ENCODE results near the gene ZNF682.

ZNF682 gene

GRCh38 chr19:19964416-19964815 is 74.9 kb downstream of the ZNF682 start:
- TF ChIP-seq REST (IDR thresholded peaks at IDR 0.05; ENCODE audit: insufficient read depth in 1 of 2, low read depth in 2 of 2, low read length in 2 of 2) (no peak), POLR2AphosphoS5 (IDR thresholded peaks at IDR 0.05; ENCODE audit: low read depth, low read length) (no peak), TAF1 (IDR thresholded peaks at IDR 0.05; ENCODE audit: borderline replicate concordance, insufficient read depth, low read length) (no peak)

- TF ChIP-seq REST (IDR thresholded peaks at IDR 0.05; ENCODE audit: insufficient read depth in 1 of 2, low read depth in 2 of 2, low read length in 2 of 2): no peak
- no peak for TF ChIP-seq TAF1 (IDR thresholded peaks at IDR 0.05; ENCODE audit: borderline replicate concordance, insufficient read depth, low read length)
- TF ChIP-seq SIN3A (IDR thresholded peaks at IDR 0.05; ENCODE audit: borderline replicate concordance, insufficient read depth, low read length): no peak
- no peak for TF ChIP-seq FOXP2 (optimal IDR thresholded peaks at IDR 0.05; ENCODE audit: borderline replicate concordance, extremely low read depth, extremely low read length, insufficient read depth)
- no peak for TF ChIP-seq POLR2AphosphoS5 (IDR thresholded peaks at IDR 0.05; ENCODE audit: low read depth, low read length)
These were observed 82.8 kb downstream of the ZNF682 start for GRCh38 chr19:19956434-19957075.

- TF ChIP-seq POLR2AphosphoS5 (IDR thresholded peaks at IDR 0.05; ENCODE audit: low read depth, low read length): no peak
- no peak for TF ChIP-seq SIN3A (IDR thresholded peaks at IDR 0.05; ENCODE audit: borderline replicate concordance, insufficient read depth, low read length)
- no peak for TF ChIP-seq REST (IDR thresholded peaks at IDR 0.05; ENCODE audit: insufficient read depth in 1 of 2, low read depth in 2 of 2, low read length in 2 of 2)
- no peak for TF ChIP-seq FOXP2 (optimal IDR thresholded peaks at IDR 0.05; ENCODE audit: borderline replicate concordance, extremely low read depth, extremely low read length, insufficient read depth)
- TF ChIP-seq TAF1 (IDR thresholded peaks at IDR 0.05; ENCODE audit: borderline replicate concordance, insufficient read depth, low read length): no peak
These were observed 84.1 kb downstream of the ZNF682 start for GRCh38 chr19:19955208-19955607.

All from PFSK-1 (cell line).